GM12872 (cell line): ENCODE results near the gene SLC6A13.
A peak's percentile ranks its signal among the peaks of the same experiment; 100 is the strongest.

Experiments
- TF ChIP-seq, protein P1 (sequence below): IDR thresholded peaks from 3 replicates; pipeline ENCODE4 v1.5.1; 2011; ENCODE audit warnings: low read depth, mild to moderate bottlenecking, low read length, moderate library complexity; ENCODE audit not compliant: insufficient read depth

SLC6A13 gene

DNA sequence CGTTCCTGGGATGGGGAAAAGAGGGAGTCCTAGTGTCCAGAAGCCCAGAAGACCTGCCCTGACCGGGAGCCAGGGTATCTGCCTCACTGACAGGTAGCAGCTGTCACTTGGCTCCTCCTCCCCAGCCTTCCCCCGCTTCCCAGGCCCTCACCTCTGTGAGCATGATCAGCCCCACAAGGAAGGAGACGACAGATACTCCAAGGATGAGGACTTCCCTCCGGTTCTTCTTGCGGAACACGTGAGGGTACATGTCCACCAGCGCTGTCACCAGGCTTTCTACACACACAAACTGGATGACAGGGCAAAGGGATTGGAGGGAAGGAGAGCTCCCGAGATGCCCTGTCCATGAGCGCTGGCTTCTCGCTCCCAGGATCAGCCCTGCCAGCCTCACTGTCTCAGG lies 38.8 kb downstream of the SLC6A13 start:
- TF ChIP-seq, protein P1, sequence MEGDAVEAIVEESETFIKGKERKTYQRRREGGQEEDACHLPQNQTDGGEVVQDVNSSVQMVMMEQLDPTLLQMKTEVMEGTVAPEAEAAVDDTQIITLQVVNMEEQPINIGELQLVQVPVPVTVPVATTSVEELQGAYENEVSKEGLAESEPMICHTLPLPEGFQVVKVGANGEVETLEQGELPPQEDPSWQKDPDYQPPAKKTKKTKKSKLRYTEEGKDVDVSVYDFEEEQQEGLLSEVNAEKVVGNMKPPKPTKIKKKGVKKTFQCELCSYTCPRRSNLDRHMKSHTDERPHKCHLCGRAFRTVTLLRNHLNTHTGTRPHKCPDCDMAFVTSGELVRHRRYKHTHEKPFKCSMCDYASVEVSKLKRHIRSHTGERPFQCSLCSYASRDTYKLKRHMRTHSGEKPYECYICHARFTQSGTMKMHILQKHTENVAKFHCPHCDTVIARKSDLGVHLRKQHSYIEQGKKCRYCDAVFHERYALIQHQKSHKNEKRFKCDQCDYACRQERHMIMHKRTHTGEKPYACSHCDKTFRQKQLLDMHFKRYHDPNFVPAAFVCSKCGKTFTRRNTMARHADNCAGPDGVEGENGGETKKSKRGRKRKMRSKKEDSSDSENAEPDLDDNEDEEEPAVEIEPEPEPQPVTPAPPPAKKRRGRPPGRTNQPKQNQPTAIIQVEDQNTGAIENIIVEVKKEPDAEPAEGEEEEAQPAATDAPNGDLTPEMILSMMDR: no peak

DNA sequence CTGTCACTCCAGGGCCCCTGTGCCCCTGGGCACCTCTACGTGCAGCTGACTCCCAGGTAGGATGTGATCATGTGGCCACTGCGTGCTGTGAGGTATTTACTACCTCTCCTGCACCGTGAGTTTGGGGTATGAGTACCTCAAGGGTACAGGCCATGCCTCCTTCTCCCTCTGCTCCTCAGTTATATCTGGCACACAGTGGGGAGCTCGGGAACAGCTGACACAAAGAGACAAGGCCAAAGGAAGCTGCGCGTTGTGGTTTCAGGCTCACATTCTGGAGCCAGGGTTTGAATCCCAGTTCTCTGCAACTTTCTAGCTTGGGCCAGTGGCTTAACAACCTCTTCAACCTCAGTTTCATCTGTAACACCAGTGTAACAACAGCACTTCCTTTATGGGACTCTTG lies 40.9 kb downstream of the SLC6A13 start:
- TF ChIP-seq, protein P1: no peak

DNA sequence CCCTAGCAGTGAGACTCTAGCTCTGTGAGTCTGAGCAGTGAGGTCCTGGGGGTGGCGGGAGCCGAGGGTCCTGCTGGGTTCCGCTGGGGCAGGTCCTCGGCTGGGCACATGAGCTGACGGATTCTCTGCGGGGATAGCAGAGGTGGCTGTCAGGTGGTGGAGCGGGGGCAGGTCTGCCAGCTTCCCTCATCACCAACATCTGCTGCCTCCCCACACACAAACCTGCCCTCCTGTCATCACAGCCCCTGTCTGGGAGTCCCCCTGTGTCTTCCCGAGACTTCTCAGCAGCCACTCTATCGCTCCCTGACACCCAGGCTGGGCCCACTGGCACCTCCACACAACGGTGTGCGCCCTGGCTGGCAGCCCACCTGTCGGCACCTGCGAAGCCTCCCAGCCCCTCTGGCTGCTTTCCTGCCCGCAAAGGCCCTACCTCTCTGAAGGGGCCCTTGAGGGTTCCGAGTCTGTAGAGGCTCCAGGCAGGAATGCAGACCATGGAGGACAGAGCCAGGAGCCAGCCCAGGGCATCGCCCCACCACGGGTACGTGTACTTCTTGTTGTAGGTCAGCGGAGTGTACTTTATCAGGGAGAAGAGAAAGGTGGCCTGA lies 41.6 kb downstream of the SLC6A13 start:
- TF ChIP-seq, protein P1: no peak

DNA sequence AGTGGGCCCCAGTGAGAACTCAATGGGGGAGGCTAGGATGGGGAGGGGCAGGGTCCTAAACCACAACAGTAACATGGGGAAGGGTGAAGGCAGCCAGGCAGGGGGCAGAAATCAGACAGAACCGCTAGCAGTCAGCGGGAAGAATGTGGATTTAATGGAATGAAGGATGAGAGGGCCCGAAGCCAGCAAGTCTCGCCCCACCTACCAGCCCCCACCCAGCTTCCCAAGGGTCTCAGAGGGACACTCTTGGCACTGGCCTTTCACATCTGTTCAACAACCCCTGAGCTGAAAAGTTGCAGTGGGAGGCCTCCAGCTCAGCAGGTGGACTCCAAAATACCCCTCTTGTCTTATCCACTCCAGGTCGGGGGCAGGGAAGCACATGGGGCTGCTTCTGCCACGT lies 42.1 kb downstream of the SLC6A13 start:
- TF ChIP-seq, protein P1: no peak

DNA sequence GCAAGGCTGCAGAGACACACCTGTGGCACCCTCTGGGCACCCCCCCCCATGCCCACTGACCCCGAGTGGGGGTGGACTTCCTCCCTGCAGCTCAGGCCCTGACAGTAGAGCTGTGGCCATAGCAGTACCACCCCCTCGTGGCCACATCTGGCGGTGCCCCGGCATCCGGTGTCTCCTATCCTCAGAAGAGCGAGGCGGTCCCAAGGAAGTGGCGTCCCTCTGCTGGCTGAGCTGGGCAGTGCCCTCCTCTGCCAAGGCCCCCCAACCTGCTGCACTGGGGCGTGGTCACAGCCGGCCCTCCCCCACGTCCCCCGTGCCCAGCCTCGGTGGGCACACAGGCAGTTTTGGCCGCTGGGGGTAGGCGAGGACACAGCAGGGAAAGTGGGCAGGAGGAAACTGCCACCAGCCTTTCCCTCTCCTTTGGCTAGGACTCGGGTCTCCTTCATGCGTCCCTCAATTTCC lies 42.7 kb downstream of the SLC6A13 start:
- TF ChIP-seq, protein P1: peak; percentile 82

DNA sequence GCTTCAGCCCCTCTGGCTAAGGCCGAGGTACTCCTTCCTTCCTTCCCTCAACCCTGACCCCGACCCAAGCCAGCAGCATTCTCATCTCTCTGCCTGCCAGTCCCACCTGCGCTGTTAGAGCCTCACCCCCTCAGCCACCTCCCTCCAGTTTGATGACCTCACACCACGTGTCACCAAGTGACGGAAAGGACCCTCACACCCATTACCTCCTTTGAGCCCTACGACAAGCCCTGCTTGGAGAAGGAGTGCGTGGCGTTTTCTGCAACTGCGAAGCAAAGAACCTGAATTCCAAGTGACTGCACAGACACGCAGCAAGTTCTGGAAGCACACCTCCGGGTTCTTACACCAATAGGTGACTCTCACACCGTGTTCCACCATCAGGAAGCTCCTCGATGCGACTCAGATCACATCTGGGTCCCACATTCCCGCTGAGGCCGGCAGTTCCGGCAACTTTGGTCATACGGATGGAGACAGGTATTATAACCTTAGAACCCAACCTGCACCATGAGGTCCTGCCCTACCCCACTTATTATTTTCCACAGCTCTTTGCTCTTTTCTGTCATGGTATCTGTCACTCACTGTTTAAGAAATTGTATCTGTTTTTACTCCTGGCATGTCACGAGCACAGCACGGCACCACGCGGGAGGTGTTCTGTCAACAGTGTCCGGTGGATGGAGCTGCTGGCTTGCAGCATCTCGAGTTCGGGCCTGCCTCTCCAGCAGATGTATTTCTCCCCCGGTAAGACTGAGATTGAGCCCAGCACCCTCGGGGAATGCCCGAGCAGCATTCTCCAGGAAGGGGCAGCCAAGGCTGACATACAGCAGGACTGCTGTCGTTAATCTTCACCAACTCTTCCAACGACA lies 43.7 kb downstream of the SLC6A13 start:
- TF ChIP-seq, protein P1: no peak

DNA sequence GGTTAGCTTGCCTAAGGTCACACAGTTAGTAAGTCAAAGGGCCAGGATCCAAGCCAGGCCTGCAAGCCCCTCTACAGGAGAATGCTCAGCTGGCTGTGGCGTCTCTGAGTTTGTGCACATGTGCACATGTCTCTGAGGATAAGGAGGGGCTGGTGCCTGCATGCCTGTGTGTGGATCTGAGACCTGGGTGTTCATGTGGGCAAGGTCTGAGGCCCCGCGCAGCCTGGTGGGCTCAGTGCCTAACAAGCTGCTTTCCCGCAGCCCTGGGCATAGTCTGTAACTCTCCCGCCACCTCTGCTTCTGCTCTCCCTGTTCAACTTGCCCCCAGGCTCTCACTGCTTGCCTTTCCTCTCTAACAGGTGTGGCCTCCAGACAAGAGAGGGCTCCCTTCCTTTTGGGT lies 44.4 kb downstream of the SLC6A13 start:
- TF ChIP-seq, protein P1: no peak
